GM19395 (cell line): Measurements from ENCODE around the gene TRIM39.

Experiments
- ATAC-seq: cut with Tn5 transposase; IDR thresholded peaks from one replicate; pipeline ENCODE4 v1.9.1; 2021; ENCODE audit warnings: mild to moderate bottlenecking, moderate library complexity; ENCODE audit not compliant: unreplicated experiment

TRIM39 gene

GRCh38 chr6:30327232-30327746, 562 bp downstream of the TRIM39 start:
- ATAC-seq = no peak

- no peak for ATAC-seq
Measured at GRCh38 chr6:30328397-30328796, 1.7 kb downstream of the TRIM39 start.

GRCh38 chr6:30329331-30329730, 2.6 kb downstream of the TRIM39 start:
- no peak for ATAC-seq

- no peak for ATAC-seq
Measured at GRCh38 chr6:30331981-30332380, 5.3 kb downstream of the TRIM39 start.

- ATAC-seq = no peak
Measured at GRCh38 chr6:30334075-30334783, 7.5 kb downstream of the TRIM39 start.

GRCh38 chr6:30340589-30341054, 13.9 kb downstream of the TRIM39 start:
- no peak for ATAC-seq

- ATAC-seq = no peak
Measured at GRCh38 chr6:30341218-30341617, 14.5 kb downstream of the TRIM39 start.

- no peak for ATAC-seq
Measured at GRCh38 chr6:30341728-30342127, 15.0 kb downstream of the TRIM39 start.

- ATAC-seq = no peak
Measured at GRCh38 chr6:30344191-30344867, 17.6 kb downstream of the TRIM39 start.

- peak; percentile 89 for ATAC-seq
Measured at GRCh38 chr6:30344868-30345671, 18.3 kb downstream of the TRIM39 start, which contains the start of gene RPP21. Gene RPP21, plus strand, starts transcription at chr6:30345156. Its CDS starts 16 bp downstream, at chr6:30345172.

GRCh38 chr6:30345852-30346251, 19.1 kb downstream of the TRIM39 start:
- no peak for ATAC-seq

- ATAC-seq = no peak
Measured at GRCh38 chr6:30348957-30349356, 22.2 kb downstream of the TRIM39 start.

GRCh38 chr6:30349421-30350177, 22.9 kb downstream of the TRIM39 start:
- no peak for ATAC-seq

GRCh38 chr6:30350524-30350923, 23.8 kb downstream of the TRIM39 start:
- ATAC-seq = no peak

GRCh38 chr6:30352550-30352949, 25.8 kb downstream of the TRIM39 start:
- no peak for ATAC-seq

GRCh38 chr6:30355281-30355680, 28.6 kb downstream of the TRIM39 start:
- ATAC-seq = no peak

GRCh38 chr6:30356536-30356935, 29.8 kb downstream of the TRIM39 start:
- ATAC-seq = no peak

- ATAC-seq = no peak
Measured at GRCh38 chr6:30357678-30358540, 31.2 kb downstream of the TRIM39 start.

- ATAC-seq = no peak
Measured at GRCh38 chr6:30359276-30359675, 32.5 kb downstream of the TRIM39 start.

GRCh38 chr6:30360139-30360538, 33.4 kb downstream of the TRIM39 start:
- ATAC-seq = no peak
